Peyer's patch (tissue), 4 donors: Measurements from ENCODE around the gene SUGCT. TPM values are rescaled to one million over a fixed set of nuclear protein-coding genes. Genes with fewer than 3 reads are reported as not detected.

ENCODE experiments used
- DNase-seq, 3 donors: peaks; one replicate each; pipeline ENCODE4 v3.0.0-alpha.2; 2017 to 2019
- H3K27ac ChIP-seq, 4 donors: fragments of 200-600 bp; sonication (generic); one replicate each; pipeline ENCODE4 v1.5.1; 2016 to 2019
- H3K27me3 ChIP-seq, 2 donors: fragments of 200-600 bp; sonication (generic); one replicate each; pipeline ENCODE4 v1.5.1; 2019
- H3K36me3 ChIP-seq, 3 donors: fragments of 200-600 bp; sonication (generic); one replicate each; pipeline ENCODE4 v1.5.1; 2016 to 2019
- H3K4me1 ChIP-seq, 4 donors: fragments of 200-600 bp; sonication (generic); one replicate each; pipeline ENCODE4 v1.5.1; 2016 to 2019
- H3K4me3 ChIP-seq, 4 donors: fragments of 200-600 bp; sonication (generic); 1 replicate in 3 of 4; 2 replicates in 1 of 4; pipeline ENCODE4 v1.5.1; 2016 to 2019; ENCODE audit warnings: mild to moderate bottlenecking in 1 of 4
- H3K9me3 ChIP-seq, 4 donors: fragments of 200-600 bp; sonication (generic); one replicate each; pipeline ENCODE4 v1.5.1; 2016 to 2019; ENCODE audit warnings: mild to moderate bottlenecking in 1 of 4
- CTCF ChIP-seq, 6 experiments: fragments of 450-650 bp in 4 of 6; fragments of 200-600 bp in 2 of 6; sonication (generic) in 1 of 6; IDR thresholded peaks; one replicate each; pipeline ENCODE4 v1.5.1; 2017 to 2019; ENCODE audit warnings: antibody characterized with exemption in 6 of 6, mild to moderate bottlenecking in 3 of 6, moderate library complexity in 1 of 6
- POLR2A ChIP-seq, 2 donors: fragments of 450-650 bp; IDR thresholded peaks; one replicate each; pipeline ENCODE4 v1.5.1; 2017; ENCODE audit warnings: antibody characterized with exemption in 2 of 2, mild to moderate bottlenecking in 2 of 2, moderate library complexity in 2 of 2
- total RNA-seq, 4 donors: library from RNA; depleted of rRNA; stranded (reverse); fragments of >200 nt; gene quantifications; one replicate each; pipeline ENCODE4 v1.1.0, GENCODE V29; 2016

SUGCT gene
- total RNA-seq, 4 donors from 2014 or later, result 6.4 to 8.9 (median 8.3) TPM; not detected in 1

GRCh38 chr7:40400525-40400924 is 265.7 kb downstream of the SUGCT start:
- DNase-seq, result no peak
- no peak overlapping the region for H3K27ac ChIP-seq
- H3K9me3 ChIP-seq, result no peaks in the 10 kb centered on the region
- no peaks in the 10 kb centered on the region for H3K36me3 ChIP-seq
- no peaks in the 10 kb centered on the region for H3K27me3 ChIP-seq
- no peak overlapping the region for H3K4me3 ChIP-seq
- H3K4me1 ChIP-seq, result no peaks in the 10 kb centered on the region
- TF ChIP-seq CTCF (IDR thresholded peaks at IDR 0.05) (no peak), POLR2A (IDR thresholded peaks at IDR 0.05) (no peak)

- no peaks in the 10 kb centered on the region for H3K27me3 ChIP-seq
- no peak overlapping the region for H3K4me3 ChIP-seq
- no peak overlapping the region for H3K27ac ChIP-seq
- no peaks in the 10 kb centered on the region for H3K4me1 ChIP-seq
- H3K36me3 ChIP-seq, result no peaks in the 10 kb centered on the region
- no peaks in the 10 kb centered on the region for H3K9me3 ChIP-seq
- TF ChIP-seq CTCF (IDR thresholded peaks at IDR 0.05) (no peak), POLR2A (IDR thresholded peaks at IDR 0.05) (no peak)
- no peak for DNase-seq
These were observed 266.6 kb downstream of the SUGCT start for GRCh38 chr7:40401406-40401805.

GRCh38 chr7:40402661-40403060 is 267.9 kb downstream of the SUGCT start:
- Histone ChIP-seq H3K9me3 (no peaks in the 10 kb centered on the region), H3K4me1 (no peaks in the 10 kb centered on the region), H3K27ac (no peak overlapping the region), H3K36me3 (no peaks in the 10 kb centered on the region), H3K4me3 (no peak overlapping the region), H3K27me3 (no peaks in the 10 kb centered on the region)
- DNase-seq, result no peak
- no peak for TF ChIP-seq CTCF (IDR thresholded peaks at IDR 0.05)
- TF ChIP-seq POLR2A (IDR thresholded peaks at IDR 0.05), result no peak

- Histone ChIP-seq H3K9me3 (no peaks in the 10 kb centered on the region), H3K27ac (no peak overlapping the region), H3K27me3 (no peaks in the 10 kb centered on the region), H3K4me3 (no peak overlapping the region), H3K4me1 (no peaks in the 10 kb centered on the region), H3K36me3 (no peaks in the 10 kb centered on the region)
- no peak for TF ChIP-seq CTCF (IDR thresholded peaks at IDR 0.05)
- DNase-seq, result no peak
These were observed 269.1 kb downstream of the SUGCT start for GRCh38 chr7:40403703-40404476.

- H3K27ac ChIP-seq, result no peak overlapping the region
- no peaks in the 10 kb centered on the region for H3K36me3 ChIP-seq
- DNase-seq, result no peak
- H3K9me3 ChIP-seq, result no peaks in the 10 kb centered on the region
- no peaks in the 10 kb centered on the region for H3K4me1 ChIP-seq
- no peaks in the 10 kb centered on the region for H3K27me3 ChIP-seq
- TF ChIP-seq POLR2A (IDR thresholded peaks at IDR 0.05), result no peak
- TF ChIP-seq CTCF (IDR thresholded peaks at IDR 0.05), result no peak
- no peak overlapping the region for H3K4me3 ChIP-seq
These were observed 271.2 kb downstream of the SUGCT start for GRCh38 chr7:40405991-40406390.
